Measurements from ENCODE around the gene E2F6. TPM values are rescaled to one million over a fixed set of nuclear protein-coding genes. Genes with fewer than 3 reads are reported as not detected.

Gene E2F6
- total RNA-seq, 1 experiment from 2014 or later: 16.1 TPM

DNA sequence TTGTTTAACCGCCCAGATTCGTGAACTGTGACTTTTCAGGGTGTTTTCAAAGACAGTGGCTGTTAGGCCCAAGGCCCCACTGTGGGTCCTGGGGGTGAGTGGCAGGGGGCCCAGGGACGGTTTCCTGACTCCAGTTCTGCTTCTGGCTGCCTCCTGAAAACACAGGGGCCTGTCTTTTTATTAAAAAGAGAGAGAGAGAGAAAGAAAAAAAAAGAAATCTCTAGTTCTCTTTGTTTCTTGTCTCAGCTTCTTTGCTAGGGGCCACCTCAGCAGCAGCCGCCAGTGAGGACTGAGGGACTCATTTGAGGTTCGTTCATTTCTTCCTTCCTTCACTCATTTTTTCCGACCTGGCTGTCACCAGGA lies 15.4 kb upstream of the E2F6 start:
- DNase-seq (ENCODE audit: unreplicated experiment): no peak
- TF ChIP-seq, protein P1, sequence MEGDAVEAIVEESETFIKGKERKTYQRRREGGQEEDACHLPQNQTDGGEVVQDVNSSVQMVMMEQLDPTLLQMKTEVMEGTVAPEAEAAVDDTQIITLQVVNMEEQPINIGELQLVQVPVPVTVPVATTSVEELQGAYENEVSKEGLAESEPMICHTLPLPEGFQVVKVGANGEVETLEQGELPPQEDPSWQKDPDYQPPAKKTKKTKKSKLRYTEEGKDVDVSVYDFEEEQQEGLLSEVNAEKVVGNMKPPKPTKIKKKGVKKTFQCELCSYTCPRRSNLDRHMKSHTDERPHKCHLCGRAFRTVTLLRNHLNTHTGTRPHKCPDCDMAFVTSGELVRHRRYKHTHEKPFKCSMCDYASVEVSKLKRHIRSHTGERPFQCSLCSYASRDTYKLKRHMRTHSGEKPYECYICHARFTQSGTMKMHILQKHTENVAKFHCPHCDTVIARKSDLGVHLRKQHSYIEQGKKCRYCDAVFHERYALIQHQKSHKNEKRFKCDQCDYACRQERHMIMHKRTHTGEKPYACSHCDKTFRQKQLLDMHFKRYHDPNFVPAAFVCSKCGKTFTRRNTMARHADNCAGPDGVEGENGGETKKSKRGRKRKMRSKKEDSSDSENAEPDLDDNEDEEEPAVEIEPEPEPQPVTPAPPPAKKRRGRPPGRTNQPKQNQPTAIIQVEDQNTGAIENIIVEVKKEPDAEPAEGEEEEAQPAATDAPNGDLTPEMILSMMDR (IDR thresholded peaks at IDR 0.05; ENCODE audit: unreplicated experiment): no peak
- ChIA-PET CTCF (interaction anchor here (0.9 to 6.5 kb wide), 4 partner anchors 10 to 200 kb away, joined by 3 to 299 read pairs (median 8); no protein-coding TSS in a partner anchor), POLR2A (interaction anchor here (0.9 kb wide), 1 partner anchor 102 kb away, joined by 3 read pairs; no protein-coding TSS in a partner anchor)
- no peaks in the 10 kb centered on the region for H3K9me3 Mint-ChIP-seq (ENCODE audit: unreplicated experiment)
- H3K4me1 Mint-ChIP-seq (ENCODE audit: insufficient read depth, unreplicated experiment): peaks cover 8% of the 10 kb centered on the region
- H3K4me3 Mint-ChIP-seq (ENCODE audit: unreplicated experiment): no peak overlapping the region
- no peak overlapping the region for H3K27ac Mint-ChIP-seq (ENCODE audit: low read depth, unreplicated experiment)
- peaks cover 23% of the 10 kb centered on the region for H3K27me3 Mint-ChIP-seq (ENCODE audit: insufficient read depth, unreplicated experiment)
- intact Hi-C loops (cut with micrococcal nuclease): no loop called here
- no TSS peak for BruUV-seq (replicated peaks)
- H3K36me3 Mint-ChIP-seq (ENCODE audit: insufficient read depth, unreplicated experiment): no peaks in the 10 kb centered on the region

GRCh38 chr2:11480859-11481258 lies 14.9 kb upstream of the E2F6 start:
- intact Hi-C loops (cut with micrococcal nuclease): no loop called here
- POLR2A ChIA-PET: interaction anchor here (0.9 to 1.0 kb wide), 3 partner anchors 53 to 104 kb away, joined by 3 read pairs; partner anchors contain the start of gene GREB1
- no peak overlapping the region for H3K4me3 Mint-ChIP-seq (ENCODE audit: unreplicated experiment)
- no peak for DNase-seq (ENCODE audit: unreplicated experiment)
- CTCF ChIA-PET: interaction anchor here (0.6 to 6.5 kb wide), 8 partner anchors 11 to 348 kb away, joined by 3 to 299 read pairs (median 3); a partner anchor contains a TSS
- peaks cover 8% of the 10 kb centered on the region for H3K4me1 Mint-ChIP-seq (ENCODE audit: insufficient read depth, unreplicated experiment)
- H3K27ac Mint-ChIP-seq (ENCODE audit: low read depth, unreplicated experiment): no peak overlapping the region
- TF ChIP-seq, protein P1 (IDR thresholded peaks at IDR 0.05; ENCODE audit: unreplicated experiment): no peak
- H3K27me3 Mint-ChIP-seq (ENCODE audit: insufficient read depth, unreplicated experiment): peaks cover 23% of the 10 kb centered on the region
- no peaks in the 10 kb centered on the region for H3K9me3 Mint-ChIP-seq (ENCODE audit: unreplicated experiment)
- H3K36me3 Mint-ChIP-seq (ENCODE audit: insufficient read depth, unreplicated experiment): no peaks in the 10 kb centered on the region
- no TSS peak for BruUV-seq (replicated peaks)

GRCh38 chr2:11480406-11480805 lies 14.4 kb upstream of the E2F6 start:
- Mint-ChIP-seq H3K9me3 (ENCODE audit: unreplicated experiment) (no peaks in the 10 kb centered on the region), H3K27ac (ENCODE audit: low read depth, unreplicated experiment) (no peak overlapping the region), H3K4me3 (ENCODE audit: unreplicated experiment) (no peak overlapping the region), H3K27me3 (ENCODE audit: insufficient read depth, unreplicated experiment) (peaks cover 23% of the 10 kb centered on the region), H3K36me3 (ENCODE audit: insufficient read depth, unreplicated experiment) (no peaks in the 10 kb centered on the region), H3K4me1 (ENCODE audit: insufficient read depth, unreplicated experiment) (peaks cover 8% of the 10 kb centered on the region)
- BruUV-seq (replicated peaks): no TSS peak
- TF ChIP-seq, protein P1 (IDR thresholded peaks at IDR 0.05; ENCODE audit: unreplicated experiment): no peak
- intact Hi-C loops (cut with micrococcal nuclease): no loop called here
- DNase-seq (ENCODE audit: unreplicated experiment): no peak
- ChIA-PET CTCF (interaction anchor here (0.6 to 6.5 kb wide), 8 partner anchors 11 to 347 kb away, joined by 3 to 299 read pairs (median 3); a partner anchor contains a TSS), POLR2A (interaction anchor here (0.9 to 1.0 kb wide), 2 partner anchors 53 to 104 kb away, joined by 3 read pairs; partner anchors contain the start of gene GREB1)

GRCh38 chr2:11478899-11479605 lies 13.1 kb upstream of the E2F6 start:
- peaks cover 8% of the 10 kb centered on the region for H3K4me1 Mint-ChIP-seq (ENCODE audit: insufficient read depth, unreplicated experiment)
- peaks cover 28% of the 10 kb centered on the region for H3K27me3 Mint-ChIP-seq (ENCODE audit: insufficient read depth, unreplicated experiment)
- CTCF ChIA-PET: interaction anchor here (0.6 to 6.5 kb wide), 15 partner anchors 9 to 1275 kb away, joined by 3 to 299 read pairs (median 3); no protein-coding TSS in a partner anchor
- H3K9me3 Mint-ChIP-seq (ENCODE audit: unreplicated experiment): no peaks in the 10 kb centered on the region
- no peak for DNase-seq (ENCODE audit: unreplicated experiment)
- TF ChIP-seq, protein P1 (IDR thresholded peaks at IDR 0.05; ENCODE audit: unreplicated experiment): no peak
- intact Hi-C loops (cut with micrococcal nuclease): loop anchor here (1.0 to 5.0 kb wide), 4 partner anchors 105 to 347 kb away; no protein-coding TSS in a partner anchor
- POLR2A ChIA-PET: interaction anchor here (0.6 to 1.5 kb wide), 3 partner anchors 104 to 268 kb away, joined by 3 to 5 read pairs (median 3); partner anchors contain the start of gene LPIN1
- no peak overlapping the region for H3K27ac Mint-ChIP-seq (ENCODE audit: low read depth, unreplicated experiment)
- BruUV-seq (replicated peaks): no TSS peak
- H3K36me3 Mint-ChIP-seq (ENCODE audit: insufficient read depth, unreplicated experiment): no peaks in the 10 kb centered on the region
- no peak overlapping the region for H3K4me3 Mint-ChIP-seq (ENCODE audit: unreplicated experiment)
